Neural cell (in vitro differentiated cells): ENCODE results near the gene PLCH1. TPM values are rescaled to one million over a fixed set of nuclear protein-coding genes. Genes with fewer than 3 reads are reported as not detected.

Experiments used
- H2AFZ ChIP-seq: fragments of 200-600, 300-800 bp; sonication (generic), shearing (Covaris generic); 2 replicates; pipeline ENCODE4 v1.6.0; 2014; ENCODE audit warnings: low read depth, mild to moderate bottlenecking, antibody characterized with exemption, low read length, moderate library complexity
- H3F3A ChIP-seq: fragments of 200-600 bp; shearing (Covaris generic); 2 replicates; pipeline ENCODE4 v1.6.1; 2016; ENCODE audit warnings: mild to moderate bottlenecking, moderate library complexity, mixed read lengths, antibody characterized with exemption, low read length; ENCODE audit not compliant: insufficient read depth, poor library complexity, severe bottlenecking
- H3K27ac ChIP-seq: fragments of 200-600, 300-800 bp; sonication (generic), shearing (Covaris generic); 2 replicates; pipeline ENCODE4 v1.5.1; 2014; ENCODE audit warnings: mild to moderate bottlenecking, low read length, moderate library complexity
- H3K27me3 ChIP-seq: fragments of 300-800, 200-600 bp; sonication (generic), shearing (Covaris generic); 2 replicates; pipeline ENCODE4 v1.6.0; 2014; ENCODE audit warnings: mild to moderate bottlenecking, low read depth, low read length, moderate library complexity; ENCODE audit not compliant: insufficient read depth
- H3K36me3 ChIP-seq: fragments of 300-800, 200-600 bp; sonication (generic), shearing (Covaris generic); 2 replicates; pipeline ENCODE4 v1.5.1; 2014; ENCODE audit warnings: mild to moderate bottlenecking, antibody characterized with exemption, low read length, moderate library complexity; ENCODE audit not compliant: insufficient read depth
- H3K4me2 ChIP-seq: fragments of 300-800, 200-600 bp; sonication (generic), shearing (Covaris generic); 2 replicates; pipeline ENCODE4 v1.6.0; 2014; ENCODE audit warnings: mild to moderate bottlenecking, low read length
- H3K4me3 ChIP-seq: fragments of 300-800, 200-600 bp; sonication (generic), shearing (Covaris generic); 2 replicates; pipeline ENCODE4 v1.5.1; 2014; ENCODE audit warnings: mild to moderate bottlenecking, low read length, moderate library complexity
- H3K79me2 ChIP-seq: fragments of 200-600 bp; shearing (Covaris generic); replicated peaks from 2 replicates; pipeline ENCODE4 v1.6.0; 2014; ENCODE audit warnings: mild to moderate bottlenecking, low read length, moderate library complexity; ENCODE audit not compliant: insufficient read depth
- H3K9ac ChIP-seq: fragments of 300-800, 200-600 bp; sonication (generic), shearing (Covaris generic); 2 replicates; pipeline ENCODE4 v1.6.1; 2016; ENCODE audit warnings: mild to moderate bottlenecking, low read length, mixed read lengths
- H3K9me2 ChIP-seq: fragments of 200-600 bp; shearing (Covaris generic); 2 replicates; pipeline ENCODE4 v1.6.1; 2016; ENCODE audit warnings: mild to moderate bottlenecking, low read length, mixed read lengths; ENCODE audit not compliant: insufficient read depth
- H3K9me3 ChIP-seq: fragments of 200-600, 300-800 bp; sonication (generic), shearing (Covaris generic); 2 replicates; pipeline ENCODE4 v1.6.1; 2016; ENCODE audit warnings: mild to moderate bottlenecking, mixed run types, low read length, moderate library complexity, mixed read lengths
- H4K20me1 ChIP-seq: fragments of 200-600 bp; shearing (Covaris generic); 2 replicates; pipeline ENCODE4 v1.6.1; 2016; ENCODE audit warnings: mild to moderate bottlenecking, mixed run types; ENCODE audit not compliant: insufficient read depth
- EP300 ChIP-seq: fragments of 450-650 bp; conservative IDR thresholded peaks from 2 replicates; pipeline ENCODE4 v1.6.1; 2014; ENCODE audit warnings: antibody characterized with exemption, mild to moderate bottlenecking, moderate library complexity; ENCODE audit not compliant: poor library complexity, severe bottlenecking
- EZH2 ChIP-seq: fragments of 200-600, 300-800 bp; shearing (Covaris generic), sonication (generic); IDR thresholded peaks from 2 replicates; pipeline ENCODE4 v1.6.1; 2014; ENCODE audit warnings: antibody characterized with exemption, low read length, borderline replicate concordance, mild to moderate bottlenecking; ENCODE audit not compliant: insufficient read depth, poor library complexity, severe bottlenecking
- MXI1 ChIP-seq: fragments of 450-650 bp; conservative IDR thresholded peaks from 2 replicates; pipeline ENCODE4 v1.6.1; 2014; ENCODE audit warnings: antibody characterized with exemption, mild to moderate bottlenecking; ENCODE audit not compliant: poor library complexity, severe bottlenecking
- POLR2AphosphoS5 ChIP-seq: IDR thresholded peaks from 2 replicates; pipeline ENCODE4 v1.6.1; 2012
- RAD21 ChIP-seq: fragments of 450-650 bp; conservative IDR thresholded peaks from 2 replicates; pipeline ENCODE4 v1.6.1; 2014; ENCODE audit warnings: antibody characterized with exemption, mild to moderate bottlenecking, moderate library complexity
- TAF1 ChIP-seq: IDR thresholded peaks from 2 replicates; pipeline ENCODE4 v1.6.1; 2012; ENCODE audit warnings: low read depth
- polyA plus RNA-seq: library from polyadenylated mRNA; depleted of rRNA; stranded (reverse); fragments of >200 nt; gene quantifications from 2 replicates; pipeline ENCODE4 v1.2.3, GENCODE V29; 2014
- TF ChIP-seq, protein P1 (sequence below): fragments of 450-650 bp; IDR thresholded peaks from 2 replicates; pipeline ENCODE4 v1.5.1; 2014; ENCODE audit warnings: antibody characterized with exemption, mild to moderate bottlenecking, moderate library complexity; ENCODE audit not compliant: poor library complexity, severe bottlenecking
- TF ChIP-seq, protein P2 (sequence below): IDR thresholded peaks from 2 replicates; pipeline ENCODE4 v1.6.1; 2012; ENCODE audit warnings: borderline replicate concordance

Gene PLCH1
- polyA plus RNA-seq, 1 donor from 2014 or later, result 13.5 TPM

DNA sequence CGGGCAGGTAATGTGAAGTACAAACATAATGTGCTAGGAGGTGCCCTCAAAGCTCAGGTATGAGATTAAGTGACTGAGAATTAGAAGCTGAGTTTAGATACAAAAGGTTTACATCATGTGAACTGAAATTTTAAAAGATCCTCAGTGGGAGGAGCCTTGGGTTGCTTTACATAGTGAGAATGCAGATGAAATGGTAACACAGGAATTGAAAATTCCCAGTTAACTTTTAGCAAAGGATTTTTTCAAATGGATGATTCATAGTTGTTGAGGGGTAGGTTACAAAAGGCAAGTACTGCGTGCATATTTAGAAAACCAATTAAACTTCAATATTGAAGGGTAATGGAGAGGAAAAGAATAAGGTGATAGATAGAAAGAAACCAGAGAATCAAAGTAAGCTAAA lies 157.3 kb downstream of the PLCH1 start:
- Histone ChIP-seq H3K4me2 (no peak overlapping the region), H3F3A (no peaks in the 10 kb centered on the region), H3K79me2 (no peaks in the 10 kb centered on the region), H3K4me3 (no peak overlapping the region), H3K9ac (no peak overlapping the region), H3K9me3 (no peaks in the 10 kb centered on the region), H3K27me3 (no peaks in the 10 kb centered on the region), H4K20me1 (no peaks in the 10 kb centered on the region), H3K9me2 (no peaks in the 10 kb centered on the region), H3K27ac (no peak overlapping the region), H3K36me3 (no peaks in the 10 kb centered on the region), H2AFZ (no peak overlapping the region)
- TF ChIP-seq RAD21 (no peak), EP300 (no peak), POLR2AphosphoS5 (no peak), EZH2 (no peak), MXI1 (no peak), TAF1 (no peak)
- TF ChIP-seq, protein P1, sequence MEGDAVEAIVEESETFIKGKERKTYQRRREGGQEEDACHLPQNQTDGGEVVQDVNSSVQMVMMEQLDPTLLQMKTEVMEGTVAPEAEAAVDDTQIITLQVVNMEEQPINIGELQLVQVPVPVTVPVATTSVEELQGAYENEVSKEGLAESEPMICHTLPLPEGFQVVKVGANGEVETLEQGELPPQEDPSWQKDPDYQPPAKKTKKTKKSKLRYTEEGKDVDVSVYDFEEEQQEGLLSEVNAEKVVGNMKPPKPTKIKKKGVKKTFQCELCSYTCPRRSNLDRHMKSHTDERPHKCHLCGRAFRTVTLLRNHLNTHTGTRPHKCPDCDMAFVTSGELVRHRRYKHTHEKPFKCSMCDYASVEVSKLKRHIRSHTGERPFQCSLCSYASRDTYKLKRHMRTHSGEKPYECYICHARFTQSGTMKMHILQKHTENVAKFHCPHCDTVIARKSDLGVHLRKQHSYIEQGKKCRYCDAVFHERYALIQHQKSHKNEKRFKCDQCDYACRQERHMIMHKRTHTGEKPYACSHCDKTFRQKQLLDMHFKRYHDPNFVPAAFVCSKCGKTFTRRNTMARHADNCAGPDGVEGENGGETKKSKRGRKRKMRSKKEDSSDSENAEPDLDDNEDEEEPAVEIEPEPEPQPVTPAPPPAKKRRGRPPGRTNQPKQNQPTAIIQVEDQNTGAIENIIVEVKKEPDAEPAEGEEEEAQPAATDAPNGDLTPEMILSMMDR, result no peak
- TF ChIP-seq, protein P2, sequence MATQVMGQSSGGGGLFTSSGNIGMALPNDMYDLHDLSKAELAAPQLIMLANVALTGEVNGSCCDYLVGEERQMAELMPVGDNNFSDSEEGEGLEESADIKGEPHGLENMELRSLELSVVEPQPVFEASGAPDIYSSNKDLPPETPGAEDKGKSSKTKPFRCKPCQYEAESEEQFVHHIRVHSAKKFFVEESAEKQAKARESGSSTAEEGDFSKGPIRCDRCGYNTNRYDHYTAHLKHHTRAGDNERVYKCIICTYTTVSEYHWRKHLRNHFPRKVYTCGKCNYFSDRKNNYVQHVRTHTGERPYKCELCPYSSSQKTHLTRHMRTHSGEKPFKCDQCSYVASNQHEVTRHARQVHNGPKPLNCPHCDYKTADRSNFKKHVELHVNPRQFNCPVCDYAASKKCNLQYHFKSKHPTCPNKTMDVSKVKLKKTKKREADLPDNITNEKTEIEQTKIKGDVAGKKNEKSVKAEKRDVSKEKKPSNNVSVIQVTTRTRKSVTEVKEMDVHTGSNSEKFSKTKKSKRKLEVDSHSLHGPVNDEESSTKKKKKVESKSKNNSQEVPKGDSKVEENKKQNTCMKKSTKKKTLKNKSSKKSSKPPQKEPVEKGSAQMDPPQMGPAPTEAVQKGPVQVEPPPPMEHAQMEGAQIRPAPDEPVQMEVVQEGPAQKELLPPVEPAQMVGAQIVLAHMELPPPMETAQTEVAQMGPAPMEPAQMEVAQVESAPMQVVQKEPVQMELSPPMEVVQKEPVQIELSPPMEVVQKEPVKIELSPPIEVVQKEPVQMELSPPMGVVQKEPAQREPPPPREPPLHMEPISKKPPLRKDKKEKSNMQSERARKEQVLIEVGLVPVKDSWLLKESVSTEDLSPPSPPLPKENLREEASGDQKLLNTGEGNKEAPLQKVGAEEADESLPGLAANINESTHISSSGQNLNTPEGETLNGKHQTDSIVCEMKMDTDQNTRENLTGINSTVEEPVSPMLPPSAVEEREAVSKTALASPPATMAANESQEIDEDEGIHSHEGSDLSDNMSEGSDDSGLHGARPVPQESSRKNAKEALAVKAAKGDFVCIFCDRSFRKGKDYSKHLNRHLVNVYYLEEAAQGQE, result no peak

DNA sequence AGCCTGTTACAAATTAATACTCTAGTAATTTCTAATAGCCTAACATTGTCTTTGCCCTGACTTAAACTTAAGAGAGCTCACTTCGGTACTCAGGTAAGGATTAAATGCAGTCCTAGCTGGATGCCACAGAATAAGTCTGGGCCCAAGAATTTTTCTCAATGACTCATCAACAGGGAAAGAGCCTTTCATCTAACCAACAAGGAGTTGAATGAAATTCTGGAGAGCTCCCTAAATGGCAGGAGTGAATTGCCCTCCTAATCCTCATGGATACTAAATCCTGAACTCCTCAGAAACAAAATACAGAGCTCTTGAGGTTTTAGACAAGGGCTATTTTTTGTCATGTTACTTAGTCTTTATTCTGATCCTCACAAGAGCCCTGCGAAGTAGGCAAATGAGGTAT lies 159.5 kb downstream of the PLCH1 start:
- no peaks in the 10 kb centered on the region for H3F3A ChIP-seq
- no peaks in the 10 kb centered on the region for H3K36me3 ChIP-seq
- no peaks in the 10 kb centered on the region for H3K9me2 ChIP-seq
- H3K4me3 ChIP-seq, result no peak overlapping the region
- no peaks in the 10 kb centered on the region for H3K27me3 ChIP-seq
- no peak overlapping the region for H3K9ac ChIP-seq
- no peak for TF ChIP-seq MXI1
- TF ChIP-seq, protein P2, result no peak
- TF ChIP-seq, protein P1, result no peak
- H2AFZ ChIP-seq, result no peak overlapping the region
- no peaks in the 10 kb centered on the region for H4K20me1 ChIP-seq
- H3K9me3 ChIP-seq, result no peaks in the 10 kb centered on the region
- no peak overlapping the region for H3K4me2 ChIP-seq
- no peak overlapping the region for H3K27ac ChIP-seq
- H3K79me2 ChIP-seq, result no peaks in the 10 kb centered on the region
